HG03575 (cell line): ENCODE results near the gene TNFAIP8L1.

Experiments used
- ATAC-seq: cut with Tn5 transposase; IDR thresholded peaks from one replicate; pipeline ENCODE4 v1.9.1; 2021; ENCODE audit not compliant: unreplicated experiment, insufficient number of reproducible peaks, low FRiP score; ENCODE audit errors: extremely low read depth

The TNFAIP8L1 gene

DNA sequence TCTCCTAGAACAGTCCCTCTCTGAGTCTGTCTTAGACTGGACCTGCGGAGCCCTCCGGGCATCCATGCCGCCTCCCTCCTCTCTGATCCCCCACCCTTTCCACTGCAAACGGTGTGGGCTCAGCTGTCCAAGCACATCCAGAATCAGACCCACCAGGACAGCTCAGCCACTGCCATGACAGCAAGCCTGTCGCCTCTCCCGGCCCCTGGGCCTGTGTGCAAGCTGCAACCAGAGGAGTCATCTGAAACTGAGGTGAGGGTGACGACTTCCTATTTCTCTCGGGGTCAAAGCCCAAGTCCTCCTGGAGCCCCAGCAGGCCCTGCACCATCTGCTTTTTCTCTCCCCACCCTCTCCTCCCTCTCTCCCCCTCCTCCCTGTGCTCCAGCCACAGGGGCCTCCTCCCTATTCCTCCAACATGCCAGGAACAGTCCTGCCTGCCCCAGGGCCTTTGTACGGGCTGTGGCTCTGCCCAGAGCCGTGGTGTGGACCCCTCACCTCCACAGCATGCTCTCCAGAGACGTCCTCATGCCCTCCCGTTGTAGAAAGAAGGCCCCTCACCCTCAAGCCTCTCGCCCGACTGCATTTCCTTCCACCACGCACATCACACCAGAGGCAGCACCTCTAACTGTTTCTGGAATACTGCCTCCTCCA is 54.3 kb downstream of the TNFAIP8L1 start:
- no peak for ATAC-seq

DNA sequence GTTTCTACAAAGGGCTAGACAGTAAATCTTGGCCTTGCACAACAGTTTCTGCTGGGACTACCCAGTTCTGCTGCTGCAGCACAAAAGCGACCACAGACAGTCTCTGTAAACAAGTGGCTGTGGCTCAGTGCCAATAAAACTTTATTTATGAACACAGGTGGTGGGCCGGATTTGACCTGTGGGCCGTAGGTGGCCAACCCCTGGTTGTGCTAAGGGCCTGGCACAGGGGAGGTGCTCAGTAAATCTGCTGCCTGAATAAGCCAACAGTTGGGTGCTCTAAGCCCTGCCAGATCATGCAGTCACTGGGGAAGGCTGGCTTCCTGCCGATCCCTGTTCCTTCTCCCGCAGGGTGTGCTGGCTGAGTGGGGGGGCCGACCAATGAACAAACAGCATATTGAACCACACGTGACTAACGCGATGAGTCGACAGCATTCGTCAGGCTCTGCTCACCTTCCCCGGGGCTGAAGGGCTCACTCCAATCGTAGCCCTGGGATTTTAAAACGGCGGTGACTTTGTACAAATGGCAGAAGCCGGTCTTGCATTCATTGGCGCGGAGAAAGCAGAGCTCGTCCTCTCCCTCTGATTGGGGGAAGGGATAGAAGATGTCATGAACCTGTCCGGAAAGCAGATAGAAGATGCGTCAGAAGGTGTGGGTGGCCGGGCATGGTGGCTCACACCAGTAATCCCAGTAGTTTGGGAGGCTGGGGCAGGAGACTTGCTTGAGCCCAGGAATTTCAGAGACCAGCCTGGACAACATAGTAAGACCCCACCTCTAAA is 55.1 kb downstream of the TNFAIP8L1 start:
- no peak for ATAC-seq

DNA sequence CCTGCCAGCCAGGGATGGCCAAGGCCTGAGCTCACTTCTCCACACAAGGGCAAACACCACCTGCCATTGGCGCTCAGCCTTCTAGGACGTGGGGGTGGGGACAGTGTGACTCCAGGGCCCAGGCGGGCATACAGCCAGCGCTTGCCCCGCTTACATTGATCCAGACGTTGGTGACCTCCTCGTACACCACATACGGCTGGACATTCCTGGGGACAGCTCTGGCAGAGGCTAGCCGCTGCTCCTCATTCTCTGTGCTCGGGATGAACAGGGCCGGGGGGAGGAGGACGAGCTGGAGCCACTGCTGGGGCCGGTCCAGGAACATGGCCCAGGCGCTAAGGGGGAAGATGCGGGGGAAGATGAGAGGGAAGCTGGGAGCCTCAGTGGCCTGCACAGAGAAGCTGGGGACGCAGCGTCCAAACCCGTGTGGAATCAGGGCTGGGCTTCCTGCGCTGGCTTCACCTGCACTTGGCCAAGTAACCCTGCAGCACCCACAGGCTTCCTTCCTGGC is 56.0 kb downstream of the TNFAIP8L1 start:
- no peak for ATAC-seq

DNA sequence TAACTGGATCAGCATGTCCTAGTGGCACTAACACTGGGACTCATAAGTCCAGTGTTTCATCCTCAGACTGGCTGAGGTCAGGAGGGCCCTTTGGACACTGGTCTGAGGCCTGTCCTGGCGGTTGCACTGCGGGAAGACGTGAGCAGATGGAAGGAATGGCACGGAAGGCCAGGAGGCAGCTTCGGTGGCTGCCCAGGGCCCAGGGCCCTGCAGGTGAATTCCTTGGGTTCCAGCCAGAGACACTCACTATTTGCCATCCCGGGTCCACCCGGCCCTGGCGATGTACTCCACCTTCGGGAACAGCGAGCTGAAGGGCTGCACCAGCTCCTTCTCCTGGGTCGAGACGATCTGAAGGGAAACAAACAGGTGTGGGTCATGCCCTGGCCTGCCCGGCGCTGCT is 58.0 kb downstream of the TNFAIP8L1 start:
- no peak for ATAC-seq

DNA sequence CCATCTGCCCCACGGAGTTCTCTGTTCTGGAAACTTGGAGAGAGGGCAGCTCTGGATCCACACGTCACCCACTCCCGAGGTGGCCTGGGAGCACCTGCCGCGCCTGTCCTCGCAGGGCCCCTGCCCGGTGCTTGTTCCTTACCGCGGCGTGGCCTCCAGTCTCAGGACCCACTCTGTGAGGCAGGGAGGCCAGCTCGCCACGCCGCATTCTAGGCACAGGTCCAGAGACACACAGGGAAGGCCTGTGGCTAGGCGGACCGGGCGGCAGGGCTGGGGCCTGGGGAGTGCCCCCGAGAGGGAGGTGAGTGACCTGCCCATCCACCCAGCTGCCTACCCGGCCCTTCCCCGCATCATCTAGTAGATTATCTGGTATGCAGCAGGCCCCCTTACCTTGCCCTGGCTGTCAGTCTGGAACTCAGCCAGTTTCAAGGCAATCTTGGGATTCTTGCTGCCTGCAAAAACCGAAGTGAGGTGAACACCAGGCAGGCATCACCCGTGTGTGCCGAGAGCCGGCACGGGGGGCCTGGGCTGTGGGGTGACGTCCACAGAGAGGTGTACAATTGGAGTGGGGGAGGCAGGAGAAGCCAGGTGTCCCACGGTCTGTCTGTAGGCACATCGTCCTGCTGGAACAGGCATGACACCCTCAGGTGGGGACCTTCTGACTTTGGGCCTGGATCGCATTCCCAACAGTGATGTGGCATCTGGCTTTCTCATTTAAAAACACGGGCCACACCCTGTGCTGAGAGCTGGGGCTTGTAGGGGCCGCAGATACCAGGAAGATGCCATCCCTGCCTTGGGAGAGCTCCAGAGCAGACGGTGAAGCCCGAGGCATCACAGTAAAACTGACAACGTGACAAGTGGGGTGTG is 60.7 kb downstream of the TNFAIP8L1 start:
- ATAC-seq: no peak

DNA sequence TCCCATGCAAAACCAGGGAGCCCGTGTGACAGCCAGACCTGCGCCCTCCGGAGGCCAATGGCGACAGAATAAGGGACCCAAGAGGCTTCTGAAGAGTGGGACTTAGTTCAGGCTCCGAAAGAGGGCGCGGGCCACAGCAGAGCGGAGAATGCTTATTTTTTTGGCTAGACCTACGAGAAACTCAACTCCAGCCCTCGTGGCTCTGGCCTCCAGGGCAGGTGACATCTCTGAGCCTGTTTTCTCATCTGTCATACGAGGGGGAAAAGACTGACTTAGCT is 61.3 kb downstream of the TNFAIP8L1 start:
- no peak for ATAC-seq

DNA sequence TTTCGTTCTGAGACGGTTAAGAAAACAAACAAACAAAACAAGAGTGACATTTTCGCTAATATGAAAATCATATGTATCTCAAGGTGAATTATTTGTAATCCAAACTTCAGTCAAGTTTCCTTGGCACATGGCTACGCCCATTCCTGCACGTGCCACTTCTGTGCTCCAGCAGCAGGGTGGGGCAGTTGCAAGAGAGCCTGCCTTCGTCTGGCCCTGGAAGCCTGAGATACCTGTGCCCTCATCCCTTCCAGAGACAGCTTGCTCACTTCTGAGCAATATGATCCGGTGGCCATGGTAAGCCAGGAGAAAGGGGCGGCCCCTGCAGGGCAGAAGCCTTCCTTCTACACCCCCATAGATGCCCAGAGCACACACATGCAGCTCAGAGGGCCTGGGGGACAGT is 62.2 kb downstream of the TNFAIP8L1 start:
- no peak for ATAC-seq

DNA sequence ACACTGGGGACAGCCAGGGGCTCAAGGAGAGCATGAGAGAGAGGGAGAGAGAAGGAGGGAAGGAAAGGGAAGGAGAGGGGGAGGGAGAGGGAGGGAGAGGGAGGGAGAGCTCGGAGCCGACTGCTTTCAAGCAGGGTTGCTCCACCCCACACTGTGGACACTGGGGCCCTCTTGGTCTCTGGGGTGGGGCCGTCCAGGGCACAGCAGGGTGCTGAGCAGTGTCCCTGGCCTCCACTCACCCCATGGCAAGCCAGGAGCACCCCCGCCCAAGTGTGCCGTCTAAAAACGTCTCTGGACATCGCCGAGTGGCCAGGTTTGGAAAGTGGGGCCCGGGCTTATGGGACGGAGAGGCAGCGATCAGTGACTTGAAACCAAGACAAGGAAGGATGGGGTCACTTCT is 63.4 kb downstream of the TNFAIP8L1 start:
- ATAC-seq: no peak

DNA sequence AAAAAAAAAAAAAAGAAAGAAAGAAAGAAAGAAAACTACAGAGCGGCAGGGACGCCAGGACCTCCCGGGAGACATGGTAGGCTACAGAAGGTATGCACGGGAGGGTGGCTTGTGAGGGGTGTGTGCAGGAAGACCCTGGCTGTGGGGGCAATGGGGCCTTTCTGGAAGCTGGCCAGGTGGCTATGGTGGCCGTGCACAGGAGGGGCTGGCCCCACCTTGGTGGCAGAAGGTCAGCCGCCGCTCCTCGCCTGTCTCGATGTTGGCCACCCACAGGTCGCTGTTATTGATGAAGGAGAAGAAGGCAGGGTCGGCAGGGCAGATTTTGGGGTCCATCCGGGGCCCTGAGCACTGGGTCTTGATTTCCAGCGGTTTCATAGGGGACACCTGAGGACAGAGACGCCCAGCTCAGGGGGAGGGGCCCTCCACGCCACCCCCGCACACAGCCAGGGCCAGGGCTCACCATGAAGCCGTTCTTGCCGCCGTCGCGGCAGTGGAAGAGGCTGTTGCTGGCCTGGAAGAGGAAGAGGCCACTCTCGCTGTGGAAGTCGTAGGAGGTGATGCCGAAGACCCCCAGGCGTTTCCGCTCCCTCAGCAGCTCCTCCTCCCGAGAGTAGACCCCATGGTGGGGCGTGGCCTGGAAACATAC is 64.5 kb downstream of the TNFAIP8L1 start:
- no peak for ATAC-seq

DNA sequence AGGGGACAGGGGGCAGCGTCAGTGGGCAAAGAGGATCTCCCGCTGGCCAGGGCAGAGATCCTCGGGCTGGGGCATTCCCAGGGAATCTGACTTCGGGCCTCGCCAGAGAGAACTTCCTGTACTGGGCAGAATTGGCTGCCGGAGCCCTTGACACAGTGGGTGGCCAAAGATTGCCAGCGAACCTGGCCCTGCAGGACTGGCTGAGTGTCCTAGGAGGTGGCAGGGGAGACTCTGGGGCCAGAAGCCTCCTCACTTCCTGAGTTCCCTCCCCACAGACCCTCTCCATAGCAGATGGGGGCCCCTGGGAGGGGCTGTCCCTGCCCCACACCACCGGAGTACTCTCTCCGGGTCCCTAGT is 65.0 kb downstream of the TNFAIP8L1 start:
- no peak for ATAC-seq
